GM19328 (cell line): ENCODE data around the gene SEC62.

Experiments
- ATAC-seq: cut with Tn5 transposase; IDR thresholded peaks from one replicate; pipeline ENCODE4 v1.9.1; 2021; ENCODE audit warnings: mild to moderate bottlenecking, moderate library complexity; ENCODE audit not compliant: unreplicated experiment

Gene SEC62, protein sequence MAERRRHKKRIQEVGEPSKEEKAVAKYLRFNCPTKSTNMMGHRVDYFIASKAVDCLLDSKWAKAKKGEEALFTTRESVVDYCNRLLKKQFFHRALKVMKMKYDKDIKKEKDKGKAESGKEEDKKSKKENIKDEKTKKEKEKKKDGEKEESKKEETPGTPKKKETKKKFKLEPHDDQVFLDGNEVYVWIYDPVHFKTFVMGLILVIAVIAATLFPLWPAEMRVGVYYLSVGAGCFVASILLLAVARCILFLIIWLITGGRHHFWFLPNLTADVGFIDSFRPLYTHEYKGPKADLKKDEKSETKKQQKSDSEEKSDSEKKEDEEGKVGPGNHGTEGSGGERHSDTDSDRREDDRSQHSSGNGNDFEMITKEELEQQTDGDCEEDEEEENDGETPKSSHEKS

DNA sequence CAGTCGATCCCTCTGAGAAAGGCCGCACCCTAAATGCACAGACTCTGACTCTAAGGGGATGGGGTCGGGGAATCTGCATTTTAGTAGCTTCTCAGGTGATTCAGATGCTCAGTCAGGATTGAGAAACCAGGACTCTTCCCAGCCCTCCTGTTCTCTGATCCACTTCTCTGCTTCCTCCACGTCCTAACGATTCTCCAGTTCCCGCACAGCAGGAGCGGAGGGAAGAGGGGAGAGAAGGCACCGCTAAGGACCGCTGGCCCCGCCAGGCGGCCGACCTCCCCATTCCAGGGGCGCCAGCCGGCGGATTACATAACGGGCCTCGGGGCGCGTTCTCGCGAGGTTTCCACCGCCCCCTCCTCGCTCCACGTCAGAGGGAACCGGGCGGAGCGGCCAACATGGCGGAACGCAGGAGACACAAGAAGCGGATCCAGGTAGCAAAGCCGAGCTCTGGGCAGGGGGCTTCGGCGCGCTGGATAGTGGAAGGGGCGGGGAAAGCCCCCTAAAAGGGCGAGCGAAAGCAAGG lies at the start of gene SEC62:
SEC62 (plus strand) TSS at position 380 of the 523 bp plus-strand sequence; CDS start at position 396, 16 bp downstream.
- peak; percentile 84 for ATAC-seq

DNA sequence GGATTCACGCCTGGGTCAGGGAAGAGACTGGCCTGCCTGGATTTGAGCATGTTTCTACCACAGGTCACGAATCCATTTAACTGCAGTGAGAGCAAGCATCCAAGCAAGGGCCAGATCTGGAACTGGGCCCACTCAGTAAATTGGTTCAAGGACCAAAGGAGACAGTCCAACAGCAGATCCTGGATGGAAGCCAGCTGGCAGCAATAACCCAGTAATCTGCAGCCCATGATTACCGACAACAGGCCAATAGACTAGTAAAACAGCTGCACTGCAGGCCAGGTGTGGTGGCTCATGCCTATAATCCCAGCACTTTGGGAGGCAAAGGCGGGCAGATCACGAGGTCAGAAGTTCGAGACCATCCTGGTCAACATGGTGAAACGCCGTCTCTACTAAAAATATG lies 43.4 kb upstream of the SEC62 start:
- ATAC-seq, result no peak

DNA sequence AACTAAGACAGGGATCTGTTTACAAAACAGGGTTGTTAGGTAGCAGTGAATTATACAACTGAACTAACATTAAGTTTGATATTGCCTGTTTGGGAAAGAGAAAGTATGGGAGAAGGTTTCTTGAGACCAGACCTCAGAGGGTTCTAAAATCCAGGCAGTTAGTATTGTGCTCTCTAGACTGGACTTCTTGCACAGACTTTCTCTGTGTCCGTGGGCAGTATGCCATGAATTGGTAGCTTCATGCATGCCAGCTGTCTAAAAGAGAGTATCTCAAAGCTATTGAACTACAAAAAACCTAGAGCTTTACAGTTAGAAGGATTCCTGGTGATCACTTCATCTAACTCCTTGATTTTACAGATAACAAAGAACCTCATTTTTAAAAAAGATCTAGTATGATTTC lies 42.8 kb upstream of the SEC62 start:
- no peak for ATAC-seq

DNA sequence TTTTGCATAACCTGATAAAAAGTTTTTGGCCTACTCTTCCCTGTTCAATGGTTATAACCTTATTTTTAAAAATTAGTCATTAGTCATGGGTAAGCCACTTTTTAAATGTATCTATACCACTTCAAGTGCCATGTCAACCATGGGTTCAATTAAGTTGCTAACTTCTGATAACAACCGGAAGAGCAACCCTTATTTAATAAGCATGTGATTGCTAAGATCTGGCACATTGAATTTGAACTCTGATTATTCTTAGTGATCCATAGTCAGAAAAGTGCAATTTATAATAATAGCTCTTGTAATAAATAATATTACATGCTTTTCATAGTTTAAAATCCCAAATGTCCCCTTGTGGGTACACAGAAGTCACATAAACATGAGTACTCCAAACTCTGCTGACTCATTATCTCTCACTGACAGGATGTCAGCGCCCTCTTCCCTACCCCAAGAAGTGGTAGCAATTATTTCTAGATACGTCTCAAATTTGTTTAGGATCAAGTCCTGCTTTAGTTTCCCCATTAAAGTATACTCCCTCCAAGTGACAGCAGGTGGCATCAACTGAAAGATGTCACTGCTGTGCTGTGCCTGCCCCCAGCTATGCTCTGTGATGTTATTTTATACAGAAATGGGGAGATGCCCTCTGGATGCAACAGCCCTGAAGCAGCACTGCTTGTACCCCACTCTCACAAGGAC lies 36.6 kb upstream of the SEC62 start:
- ATAC-seq, result no peak

DNA sequence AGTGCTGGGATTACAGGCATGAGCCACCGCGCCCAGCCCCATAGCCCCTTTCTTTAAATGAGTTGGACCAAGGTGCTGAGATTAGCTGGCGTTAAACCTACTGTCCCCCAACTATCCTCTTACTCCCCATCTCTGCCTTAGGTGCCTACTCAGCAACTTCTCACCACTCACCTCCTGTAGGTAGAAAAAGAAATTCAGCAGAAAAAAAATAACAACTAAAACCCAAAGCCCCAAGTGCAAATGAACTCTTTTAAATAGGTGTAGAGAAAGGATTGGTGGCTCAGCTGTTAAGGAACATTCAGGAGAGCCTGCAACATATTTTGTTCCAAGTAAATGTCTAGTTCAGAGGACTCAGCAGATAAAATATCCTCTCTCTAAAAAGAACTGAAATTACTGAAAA lies 35.8 kb upstream of the SEC62 start:
- ATAC-seq, result no peak

DNA sequence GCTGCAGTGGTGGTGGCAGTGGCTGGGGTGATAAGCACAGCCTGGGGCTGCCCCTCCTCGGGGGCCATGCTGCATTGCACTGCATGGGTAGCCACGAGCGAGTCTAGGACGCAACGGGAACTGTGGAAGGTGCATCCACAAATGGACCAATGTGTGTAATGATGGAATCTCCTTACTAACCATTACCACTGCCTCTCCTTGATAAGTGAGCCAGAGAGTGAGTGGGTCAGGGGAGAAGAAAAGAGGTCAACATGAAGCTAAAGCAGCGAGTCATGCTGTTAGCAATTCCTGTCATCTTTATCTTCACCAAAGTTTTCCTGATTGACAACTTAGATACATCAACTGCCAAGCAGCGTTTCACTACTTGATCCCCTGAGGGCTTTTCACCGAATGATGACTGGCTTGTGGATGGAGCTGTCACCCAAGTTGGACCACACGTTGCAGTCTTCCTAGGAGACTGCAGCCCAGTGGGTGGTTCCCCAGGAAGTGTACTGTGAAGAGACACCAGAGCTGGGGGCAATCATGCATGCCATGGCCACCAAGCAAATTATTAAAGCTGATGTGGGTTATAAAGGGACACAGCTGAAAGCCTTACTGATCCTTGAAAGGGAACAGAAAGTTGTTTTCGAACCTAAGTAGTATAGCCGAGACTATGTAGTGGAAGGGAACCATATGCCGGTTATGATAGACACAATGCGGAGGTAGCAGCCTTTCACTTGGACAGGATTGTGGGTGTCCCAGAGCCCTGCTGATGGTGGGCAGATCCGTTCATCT lies 34.7 kb upstream of the SEC62 start:
- peak; percentile 87 for ATAC-seq

DNA sequence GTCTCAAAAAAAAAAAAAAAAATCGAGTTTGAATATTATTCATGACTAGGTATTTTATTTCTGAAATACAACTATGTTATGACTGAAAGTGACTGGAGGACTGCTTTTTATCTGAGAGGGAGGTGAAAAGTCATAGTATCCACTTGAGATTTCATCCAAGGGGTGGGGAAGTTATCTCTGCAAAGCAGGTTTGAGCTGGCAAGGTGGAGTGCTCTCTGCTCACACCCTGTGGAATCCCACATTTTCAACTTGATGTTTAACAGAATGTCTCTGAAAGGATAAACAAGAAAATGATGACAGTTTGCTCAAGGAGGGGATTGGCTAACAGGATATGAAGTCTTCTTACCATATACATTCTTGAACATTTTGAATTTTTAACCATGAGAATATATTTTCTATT lies 27.3 kb upstream of the SEC62 start:
- no peak for ATAC-seq

DNA sequence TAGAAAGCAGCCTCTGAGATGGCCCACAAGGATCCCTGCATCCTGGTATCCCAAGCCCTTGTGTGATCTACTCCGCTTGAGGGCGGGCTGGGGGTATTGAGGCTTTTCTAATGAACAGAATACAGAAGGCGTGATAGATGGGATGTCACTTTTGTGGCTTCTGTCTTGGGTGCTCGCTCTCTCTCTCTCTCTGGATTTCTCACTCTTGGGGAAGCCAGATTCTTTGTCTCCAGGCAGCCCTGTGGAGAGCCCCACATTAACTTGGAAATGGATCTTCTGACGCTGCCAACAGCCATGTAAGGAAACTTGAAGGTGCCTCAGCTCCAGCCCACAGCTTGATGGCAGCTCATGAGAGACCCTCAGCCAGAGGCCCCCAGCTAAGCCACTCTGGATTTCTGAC lies 26.9 kb upstream of the SEC62 start:
- no peak for ATAC-seq

DNA sequence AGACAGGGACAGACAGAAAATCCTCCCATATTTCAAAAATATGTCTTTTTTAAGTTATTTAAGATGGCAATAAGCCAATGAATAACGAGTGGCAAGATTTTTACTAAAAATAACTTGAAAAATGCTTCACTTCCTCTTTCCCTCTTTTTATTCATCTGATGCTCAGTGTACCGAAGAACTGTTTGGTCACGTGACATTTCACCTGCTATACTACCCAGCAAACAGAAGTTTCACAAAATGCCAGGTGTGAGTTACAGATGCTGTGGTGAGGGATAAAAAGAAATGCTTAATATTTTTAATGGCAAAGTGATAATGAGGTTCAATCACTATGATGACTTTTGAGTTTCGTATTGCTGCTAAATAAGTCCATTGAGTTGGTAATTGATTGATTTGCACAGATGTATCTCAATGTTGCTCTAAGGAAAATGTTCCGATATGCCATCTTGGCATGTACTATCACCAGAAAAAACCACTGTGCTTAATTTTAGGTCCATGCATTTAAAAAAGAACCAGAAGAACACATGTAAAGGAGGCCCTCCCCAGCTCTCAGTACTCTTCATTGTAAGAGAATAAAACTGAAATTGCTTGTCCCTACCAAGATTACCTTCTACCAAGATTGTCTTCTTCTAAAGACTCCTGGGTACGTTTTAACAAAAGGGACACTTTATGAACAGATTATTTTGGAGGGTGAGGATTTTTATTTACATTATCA lies 26.0 kb upstream of the SEC62 start:
- peak; percentile 57 for ATAC-seq

DNA sequence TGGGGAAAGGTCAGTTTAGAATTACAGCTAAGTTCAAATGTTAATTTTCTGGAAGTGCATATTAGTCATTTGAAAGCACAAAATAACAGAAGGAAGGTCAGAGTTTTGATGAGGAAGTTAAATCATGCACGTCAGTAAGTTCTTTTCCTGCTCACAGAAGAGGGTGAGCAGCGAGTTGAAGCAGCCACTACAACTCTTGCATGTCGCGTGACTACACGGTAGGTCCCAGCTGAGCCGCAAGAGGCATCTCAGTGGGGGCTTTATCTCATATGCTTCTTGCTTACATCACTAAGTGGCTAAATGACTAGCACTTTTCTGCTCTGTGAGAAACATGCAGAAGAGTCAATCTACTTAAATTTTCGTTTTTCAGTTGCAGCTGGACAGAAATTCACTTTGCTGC lies 21.3 kb upstream of the SEC62 start:
- peak; percentile 78 for ATAC-seq

DNA sequence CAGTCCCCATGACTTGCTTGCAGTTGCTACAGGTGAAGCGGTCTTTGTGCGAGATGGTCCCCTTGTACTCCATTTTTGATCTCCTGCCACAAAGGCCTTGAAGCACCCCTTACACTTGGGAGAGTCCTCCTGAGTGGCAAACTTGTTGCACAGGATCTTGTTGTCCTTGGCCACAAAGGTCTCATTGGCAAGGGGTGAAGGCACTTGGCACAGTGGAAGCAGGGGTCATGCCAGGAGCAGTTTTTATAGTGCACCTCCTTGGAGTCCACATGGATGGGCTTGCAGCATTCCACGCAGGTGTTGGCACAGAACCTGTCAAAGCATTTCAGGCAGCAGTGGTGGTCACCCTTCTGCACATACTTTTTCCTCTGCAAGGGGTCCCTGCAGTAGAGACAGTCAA lies 20.3 kb upstream of the SEC62 start:
- ATAC-seq, result no peak

DNA sequence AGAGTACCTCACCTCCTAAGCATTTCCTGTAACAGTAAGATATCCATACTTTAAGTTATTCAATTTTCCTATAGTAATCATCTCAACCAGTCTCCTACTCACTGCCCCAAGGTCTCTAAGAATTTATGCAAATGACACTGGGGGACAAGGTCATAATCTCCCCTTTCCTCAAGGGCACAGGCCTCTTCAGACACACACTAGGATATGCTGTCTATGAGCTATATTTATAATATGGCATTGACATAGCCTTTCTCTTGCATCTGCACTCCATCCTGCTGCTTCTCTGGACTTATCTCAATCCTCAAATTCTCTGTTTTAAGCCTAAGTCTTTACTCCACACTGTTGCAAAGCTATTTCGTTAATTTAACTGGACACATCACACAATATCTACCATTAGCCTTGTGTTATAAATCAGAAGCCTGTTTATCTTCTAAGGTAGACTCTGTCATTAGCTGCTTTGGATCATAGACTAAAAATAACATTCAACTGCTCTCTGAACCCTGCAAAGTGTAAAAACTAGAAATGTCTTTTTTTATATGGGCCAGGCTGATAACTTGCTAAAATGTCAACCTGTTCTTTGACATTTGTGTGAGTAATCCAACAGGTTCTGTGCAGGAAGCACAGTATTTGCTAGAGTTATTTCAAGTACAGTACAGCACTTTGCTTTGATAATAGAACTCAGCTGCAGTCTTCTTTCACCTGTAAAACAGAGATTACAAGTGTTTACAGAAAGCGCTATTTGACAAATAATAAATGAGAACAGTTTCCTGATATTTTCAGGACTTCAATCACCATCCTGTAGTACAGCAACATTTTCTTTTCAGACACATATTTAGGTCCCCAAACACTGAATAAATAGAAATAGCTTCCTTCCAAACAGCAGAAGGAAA lies 17.8 kb upstream of the SEC62 start:
- no peak for ATAC-seq

DNA sequence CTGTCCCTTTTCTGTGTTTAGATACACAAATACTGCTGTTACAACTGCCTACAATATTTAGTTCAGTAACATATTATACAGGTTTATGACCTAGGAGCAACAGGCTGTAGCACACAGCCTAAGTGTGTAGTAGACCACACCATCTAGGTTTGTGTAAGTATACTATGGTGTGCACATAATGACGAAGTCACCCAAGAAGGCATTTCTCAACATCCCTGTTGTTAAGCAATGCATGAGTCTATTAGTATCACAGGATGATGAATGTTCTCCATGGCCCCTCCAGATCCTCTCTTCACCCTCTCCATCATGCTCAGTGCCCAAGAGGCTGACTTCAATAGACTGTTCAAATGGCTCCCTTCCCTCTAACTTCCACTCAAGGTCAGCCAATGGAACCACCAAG lies 14.6 kb upstream of the SEC62 start:
- no peak for ATAC-seq

DNA sequence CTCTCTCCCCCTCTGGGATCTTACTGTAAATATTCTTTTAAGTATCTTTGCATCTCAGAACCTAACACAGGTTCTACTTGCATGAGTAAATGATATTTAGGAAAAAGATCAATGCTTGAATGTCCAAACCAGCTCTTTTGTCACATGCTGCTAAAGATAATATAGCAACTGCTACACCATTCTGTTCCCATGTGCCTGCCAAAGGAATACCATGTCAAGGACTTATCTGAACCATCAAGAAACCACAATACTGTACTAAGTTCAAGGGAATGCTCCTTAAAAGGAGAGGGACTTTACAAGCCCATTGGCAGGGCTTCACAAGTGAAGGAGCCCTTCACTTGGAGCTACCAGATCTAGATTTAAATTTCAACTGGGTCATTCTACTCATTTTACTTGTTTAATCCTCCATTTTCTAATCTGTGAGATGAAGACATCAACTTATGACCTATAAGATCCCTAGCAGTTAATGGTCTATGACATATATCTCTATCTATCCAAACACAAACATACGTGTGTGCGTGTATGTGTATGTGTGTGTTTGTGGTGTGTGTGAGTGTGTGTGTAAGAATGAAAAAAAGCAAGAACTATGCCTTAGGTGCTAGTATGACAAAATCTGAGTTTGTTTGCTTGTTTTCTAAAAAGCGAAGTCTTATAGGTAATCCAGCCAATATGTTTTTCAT lies 13.0 kb upstream of the SEC62 start:
- ATAC-seq, result no peak

DNA sequence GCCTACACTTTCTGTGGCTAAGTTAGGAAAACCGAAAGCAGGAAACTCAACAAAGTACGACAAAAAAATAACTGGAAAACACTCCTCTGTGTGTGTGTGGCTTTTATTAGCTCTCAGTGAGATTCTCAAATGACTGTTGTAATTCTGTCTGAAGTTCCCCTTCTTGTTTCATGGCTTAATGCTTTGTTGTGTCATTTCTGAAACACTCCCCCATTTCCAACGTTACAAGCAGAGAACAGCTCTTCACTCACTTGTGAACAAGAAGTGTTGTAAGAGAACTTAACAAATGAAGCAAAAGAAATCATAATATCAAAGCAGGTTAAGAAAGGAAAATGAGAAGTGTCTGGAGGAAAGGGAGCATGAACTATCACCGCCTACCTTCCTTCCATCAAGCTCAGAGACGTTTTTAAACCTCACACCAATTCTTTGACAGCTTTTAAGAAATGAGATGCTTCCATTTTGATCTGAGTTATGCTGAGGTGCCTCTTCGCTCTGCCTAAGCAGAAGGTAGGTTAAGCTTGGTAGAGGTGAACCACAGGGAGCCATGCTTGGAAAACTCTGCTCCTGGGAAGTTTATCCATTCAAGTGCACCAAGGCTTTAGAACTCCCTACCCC lies 12.4 kb upstream of the SEC62 start:
- no peak for ATAC-seq

DNA sequence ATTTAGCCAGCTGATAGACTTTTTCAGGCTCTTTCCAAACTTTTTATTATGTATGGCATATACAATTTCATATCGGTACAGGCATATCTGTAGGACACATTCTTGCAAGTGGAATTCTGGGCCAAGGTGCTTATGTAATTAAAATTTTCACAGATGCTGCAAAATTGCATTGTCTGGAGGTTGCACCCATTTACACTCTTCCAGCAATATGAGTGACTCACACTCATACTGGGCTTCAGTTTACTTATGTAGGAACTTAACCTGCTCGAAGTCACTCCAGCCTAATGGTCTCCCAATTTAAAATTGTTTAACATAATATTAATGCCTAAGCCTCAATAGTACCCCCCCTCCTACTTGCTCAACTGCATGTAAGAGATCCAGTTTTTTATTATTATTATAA lies 11.2 kb upstream of the SEC62 start:
- ATAC-seq, result no peak

DNA sequence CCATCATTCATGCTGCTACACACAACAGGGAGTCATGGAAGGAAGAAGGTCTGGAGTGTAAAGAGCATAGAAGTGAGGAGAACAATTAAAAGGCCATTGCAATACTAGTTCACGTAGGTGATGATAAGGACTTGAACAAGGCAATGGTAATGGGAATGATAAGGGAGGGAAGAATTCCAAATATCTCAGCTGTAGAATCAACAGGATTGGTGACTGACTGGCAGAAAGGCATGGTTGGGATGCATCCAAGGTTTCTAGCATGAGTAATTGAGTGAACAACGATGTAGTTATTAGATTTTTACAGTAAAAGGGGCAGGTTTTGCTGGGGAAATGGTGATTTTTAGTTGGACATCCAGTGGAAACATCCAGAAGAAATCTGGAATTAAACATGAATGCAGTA lies 2.4 kb upstream of the SEC62 start:
- no peak for ATAC-seq

DNA sequence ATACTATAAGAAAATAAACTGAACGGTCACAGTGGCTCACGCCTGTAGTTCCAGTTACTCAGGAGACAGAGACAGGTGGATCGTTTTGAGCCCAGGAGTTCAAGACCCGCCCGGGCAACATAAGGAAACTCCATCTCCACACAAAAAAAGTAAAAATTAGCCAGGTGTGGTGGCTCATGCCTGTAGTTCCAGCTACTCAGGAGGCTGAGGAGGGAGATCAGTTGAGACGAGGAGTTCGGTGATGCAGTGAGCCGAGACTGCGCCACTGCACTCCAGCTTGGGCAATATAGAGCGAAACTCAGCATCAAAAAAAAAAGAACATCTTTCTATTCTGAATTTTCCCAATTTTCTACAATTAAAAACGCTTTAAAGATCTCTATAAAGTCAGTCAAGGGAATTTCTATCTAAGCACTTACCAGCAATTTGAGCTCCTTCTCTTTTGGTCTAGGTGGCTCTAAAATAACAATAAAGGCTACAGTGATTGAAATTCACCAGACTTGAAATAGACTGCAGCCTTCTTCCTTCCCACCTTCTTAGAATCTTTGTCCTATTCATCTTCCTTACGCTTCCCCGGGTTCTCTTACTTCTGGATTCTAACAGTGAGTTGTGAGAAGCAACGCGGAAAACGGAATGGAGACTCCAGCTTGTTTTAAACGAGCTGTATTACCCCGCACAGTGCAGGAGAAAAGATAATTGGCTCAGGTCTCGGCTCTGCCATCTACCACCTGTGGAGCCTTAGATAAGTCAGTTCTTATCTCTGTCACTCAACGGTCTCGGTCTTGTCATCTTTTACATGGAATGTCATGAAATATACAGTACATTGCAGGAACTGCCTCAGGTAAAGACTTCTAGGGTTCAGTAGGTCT lies 812 bp upstream of the SEC62 start:
- peak; percentile 26 for ATAC-seq
